ENCODE data around the gene DYNLT4.
"Not testable (repeated sequence)": the region's sequence is repeated elsewhere in the genome, so short reads cannot be mapped to it uniquely, and the experiment has no call there.

DYNLT4 gene

GRCh38 chr1:44802306-44803061, 4.7 kb downstream of the DYNLT4 start:
- no peak for TF ChIP-seq CTCF (IDR thresholded peaks at IDR 0.05; ENCODE audit: low read length, missing control alignments)
- peak overlapping the region; percentile 87 for H3K4me3 ChIP-seq (replicated peaks; ENCODE audit: low read depth, low read length)
- no peak for DNase-seq (ENCODE audit: low read depth)

- DNase-seq (ENCODE audit: low read depth), result no peak
- TF ChIP-seq CTCF (IDR thresholded peaks at IDR 0.05; ENCODE audit: low read length, missing control alignments), result no peak
- peak overlapping the region; percentile 87 for H3K4me3 ChIP-seq (replicated peaks; ENCODE audit: low read depth, low read length)
These were observed 5.5 kb downstream of the DYNLT4 start for GRCh38 chr1:44801491-44802305.

- peak within 1 kb of the TSS; percentile 87 for H3K4me3 ChIP-seq (replicated peaks; ENCODE audit: low read depth, low read length)
- peak; percentile 99 for DNase-seq (ENCODE audit: low read depth)
- peak; percentile 85 for TF ChIP-seq CTCF (IDR thresholded peaks at IDR 0.05; ENCODE audit: low read length, missing control alignments)
These were observed 7.2 kb downstream of the DYNLT4 start, which contains the start of gene PLK3 for GRCh38 chr1:44799770-44800584. TSS of gene PLK3 (plus strand) at chr1:44800377. CDS start at chr1:44800464, 87 bp downstream.

- no peak overlapping the region for H3K4me3 ChIP-seq (replicated peaks; ENCODE audit: low read depth, low read length)
- no peak for TF ChIP-seq CTCF (IDR thresholded peaks at IDR 0.05; ENCODE audit: low read length, missing control alignments)
- no peak for DNase-seq (ENCODE audit: low read depth)
These were observed 8.4 kb downstream of the DYNLT4 start for GRCh38 chr1:44798481-44799365.

- DNase-seq (ENCODE audit: low read depth); H3K4me3 ChIP-seq (replicated peaks; ENCODE audit: low read depth, low read length): not testable (repeated sequence)
These were observed 9.3 kb downstream of the DYNLT4 start for GRCh38 chr1:44797886-44798285.

GRCh38 chr1:44792736-44793502, 14.2 kb downstream of the DYNLT4 start:
- no peak overlapping the region for H3K4me3 ChIP-seq (replicated peaks; ENCODE audit: low read depth, low read length)
- no peak for TF ChIP-seq CTCF (IDR thresholded peaks at IDR 0.05; ENCODE audit: low read length, missing control alignments)
- no peak for DNase-seq (ENCODE audit: low read depth)
